ENCODE data around the gene PSMC3IP. TPM values are rescaled to one million over a fixed set of nuclear protein-coding genes. Genes with fewer than 3 reads are reported as not detected.

The PSMC3IP gene
- total RNA-seq, 1 experiment from 2014 or later: 23.3 TPM

DNA sequence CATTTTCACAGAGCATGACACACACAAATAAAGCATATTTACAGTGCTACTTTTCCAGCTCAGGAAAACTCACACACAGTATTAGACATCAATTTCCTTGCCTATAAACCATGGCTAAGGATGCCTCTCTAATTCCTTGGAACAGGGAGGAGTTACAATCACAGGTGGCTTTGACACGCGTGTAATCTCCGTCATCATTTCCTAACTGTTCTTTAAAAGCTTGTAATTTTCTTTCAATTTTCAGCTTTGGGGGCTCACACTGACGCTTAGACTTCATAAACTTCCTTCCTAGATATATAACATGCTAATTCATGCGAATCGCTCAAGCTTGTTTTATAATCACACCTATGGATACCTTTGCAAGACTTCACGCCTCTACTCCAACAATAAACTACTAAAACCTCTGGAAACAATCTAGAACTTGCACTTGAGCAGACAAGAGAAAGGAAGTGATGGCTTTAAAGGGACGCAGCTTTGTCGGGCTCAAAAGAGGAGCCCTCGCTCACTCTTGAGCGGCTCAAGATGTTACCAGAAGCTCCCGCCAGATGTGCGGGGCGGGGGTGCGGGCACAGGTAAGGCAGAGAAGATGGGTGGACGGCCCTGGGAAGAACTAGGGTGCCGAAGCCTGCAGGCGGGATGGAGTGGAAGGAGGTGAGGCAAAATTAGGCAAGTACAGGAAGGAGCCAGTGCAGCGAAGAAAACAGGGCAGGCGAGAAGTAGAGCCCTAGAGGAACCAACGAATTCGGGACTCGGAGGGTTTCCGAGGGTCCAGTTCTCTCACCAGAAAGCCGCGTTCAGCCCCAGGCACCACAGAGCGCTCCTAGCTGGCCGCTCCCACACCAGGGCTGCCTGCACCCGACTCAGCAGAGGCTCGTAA is 31.0 kb upstream of the PSMC3IP start:
- CTCF ChIA-PET: interaction anchor here (0.5 to 3.5 kb wide), 23 partner anchors 10 to 390 kb away, joined by 3 to 55 read pairs (median 5); partner anchors contain the start of genes BECN1, CCR10, MLX and PLEKHH3
- Mint-ChIP-seq H3K36me3 (peaks cover 23% of the 10 kb centered on the region), H3K4me1 (peaks cover 17% of the 10 kb centered on the region), H3K9me3 (no peaks in the 10 kb centered on the region), H3K27ac (peak overlapping the region; percentile 97), H3K4me3 (peak overlapping the region; percentile 100), H3K27me3 (ENCODE audit: low read depth) (no peaks in the 10 kb centered on the region)
- TF ChIP-seq ZNF425 (CRISPR knock-in tag; conservative IDR thresholded peaks at IDR 0.05) (no peak), OVOL2 (CRISPR knock-in tag; IDR thresholded peaks at IDR 0.05; ENCODE audit: borderline replicate concordance) (no peak), ZNF232 (CRISPR knock-in tag; IDR thresholded peaks at IDR 0.05) (peak; percentile 38; the same call in 1 of the 2 replicates), AFF4 (CRISPR knock-in tag; IDR thresholded peaks at IDR 0.05; ENCODE audit: borderline replicate concordance) (no peak), NR3C1 (CRISPR knock-in tag; conservative IDR thresholded peaks at IDR 0.05; ENCODE audit: low read depth) (no peak)
- ATAC-seq: peak; percentile 50
- no peak for DNase-seq (ENCODE audit: low spot score)
- POLR2A ChIA-PET: interaction anchor here (1.0 to 1.9 kb wide), 9 partner anchors 10 to 73 kb away, joined by 3 to 9 read pairs (median 4); partner anchors contain the start of genes PLEKHH3, PSMC3IP and TUBG2

- Mint-ChIP-seq H3K4me3 (peak overlapping the region; percentile 100), H3K27ac (no peak overlapping the region), H3K27me3 (ENCODE audit: low read depth) (no peaks in the 10 kb centered on the region), H3K9me3 (no peaks in the 10 kb centered on the region), H3K36me3 (peaks cover 20% of the 10 kb centered on the region), H3K4me1 (peaks cover 17% of the 10 kb centered on the region)
- no peak for DNase-seq (ENCODE audit: low spot score)
- TF ChIP-seq GABPB1 (CRISPR knock-in tag; IDR thresholded peaks at IDR 0.05): no peak
- TF ChIP-seq NFYB (CRISPR knock-in tag; conservative IDR thresholded peaks at IDR 0.05; ENCODE audit: low read depth): no peak
- no peak for ATAC-seq
- ChIA-PET POLR2A (no interaction called here), CTCF (interaction anchor here (1.1 to 3.5 kb wide), 7 partner anchors 11 to 216 kb away, joined by 3 to 55 read pairs (median 17); partner anchors contain the start of genes BECN1, CCR10, PSMC3IP and TUBG2)
Observed at GRCh38 chr17:42607769-42608168, 30.2 kb upstream of the PSMC3IP start.

GRCh38 chr17:42603318-42603717 is 25.8 kb upstream of the PSMC3IP start:
- POLR2A ChIA-PET: no interaction called here
- CTCF ChIA-PET: no interaction called here
- DNase-seq (ENCODE audit: low spot score): no peak
- Mint-ChIP-seq H3K27ac (peak overlapping the region; percentile 77; the same call in 1 of the 2 replicates), H3K4me3 (no peak overlapping the region), H3K4me1 (peaks cover 11% of the 10 kb centered on the region), H3K36me3 (0 out of 2 replicates have a peak, but pooled peaks cover 2% of the 10 kb centered on the region), H3K9me3 (no peaks in the 10 kb centered on the region), H3K27me3 (ENCODE audit: low read depth) (no peaks in the 10 kb centered on the region)
- no peak for ATAC-seq
- TF ChIP-seq JUN (CRISPR knock-in tag; IDR thresholded peaks at IDR 0.05) (no peak), ETV6 (CRISPR knock-in tag; IDR thresholded peaks at IDR 0.05) (no peak), ZNF281 (CRISPR knock-in tag; IDR thresholded peaks at IDR 0.05) (no peak), MXD4 (CRISPR knock-in tag; IDR thresholded peaks at IDR 0.05; ENCODE audit: borderline replicate concordance) (no peak), IRF1 (CRISPR knock-in tag; IDR thresholded peaks at IDR 0.05) (no peak), NFATC4 (CRISPR knock-in tag; IDR thresholded peaks at IDR 0.05) (no peak), OVOL2 (CRISPR knock-in tag; IDR thresholded peaks at IDR 0.05; ENCODE audit: borderline replicate concordance) (no peak)
- TF ChIP-seq, protein P1, sequence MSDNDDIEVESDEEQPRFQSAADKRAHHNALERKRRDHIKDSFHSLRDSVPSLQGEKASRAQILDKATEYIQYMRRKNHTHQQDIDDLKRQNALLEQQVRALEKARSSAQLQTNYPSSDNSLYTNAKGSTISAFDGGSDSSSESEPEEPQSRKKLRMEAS (CRISPR knock-in tag; IDR thresholded peaks at IDR 0.05): no peak

Data from WTC11 (cell line).